A549 (cell line): Measurements from ENCODE around the gene FPR2.

Experiments
- BCL3 ChIP-seq: fragments of >200 bp; sonication (Bioruptor Twin); formaldehyde crosslinking; IDR thresholded peaks from 3 replicates; pipeline ENCODE4 v1.6.1; 2016
- CHD2 ChIP-seq: fragments of 150-350 bp; IDR thresholded peaks from 2 replicates; pipeline ENCODE4 v1.6.1; 2014; ENCODE audit warnings: low read length; ENCODE audit not compliant: partially characterized antibody
- CTCF ChIP-seq: fragments of >200 bp; sonication (Bioruptor Twin); formaldehyde crosslinking; IDR thresholded peaks from 3 replicates; pipeline ENCODE4 v1.5.1; 2016
- EHMT2 ChIP-seq: fragments of 200-600 bp; sonication (generic); IDR thresholded peaks from 2 replicates; pipeline ENCODE4 v1.6.1; 2016; ENCODE audit warnings: antibody characterized with exemption, low read depth, mild to moderate bottlenecking, moderate library complexity
- ELK1 ChIP-seq: fragments of 150-350 bp; IDR thresholded peaks from 2 replicates; pipeline ENCODE4 v1.6.1; 2014; ENCODE audit warnings: low read depth, mild to moderate bottlenecking, low read length
- EP300 ChIP-seq, 2 experiments: fragments of >200 bp; sonication (Bioruptor Twin); formaldehyde crosslinking; IDR thresholded peaks; 2 replicates in 1 of 2; 3 replicates in 1 of 2; pipeline ENCODE4 v1.6.1; 2016 to 2017
- KDM1A ChIP-seq: fragments of 200-600 bp; sonication (generic); IDR thresholded peaks from 2 replicates; pipeline ENCODE4 v1.6.1; 2016; ENCODE audit warnings: low read depth, mild to moderate bottlenecking
- MAZ ChIP-seq: fragments of 150-350 bp; IDR thresholded peaks from 2 replicates; pipeline ENCODE4 v1.6.1; 2014; ENCODE audit warnings: antibody characterized with exemption, low read depth, low read length, borderline replicate concordance
- POLR2A ChIP-seq: IDR thresholded peaks from 2 replicates; pipeline ENCODE4 v1.6.1; 2012; ENCODE audit warnings: mild to moderate bottlenecking, low read length
- RAD21 ChIP-seq, 2 experiments: fragments of >200 bp in 1 of 2; sonication (Bioruptor Twin) in 1 of 2; formaldehyde crosslinking in 1 of 2; IDR thresholded peaks in 1 of 2; conservative IDR thresholded peaks in 1 of 2; 2 replicates in 1 of 2; 3 replicates in 1 of 2; pipeline ENCODE4 v1.6.1; 2012 to 2018; ENCODE audit warnings: inconsistent platforms in 1 of 2
- RARB ChIP-seq: fragments of 250-450 bp; sonication (Bioruptor Pico); IDR thresholded peaks from 2 replicates; pipeline ENCODE4 v1.8.0; 2021; ENCODE audit warnings: mild to moderate bottlenecking, moderate library complexity
- SMC3 ChIP-seq: fragments of >200 bp; sonication (Bioruptor Twin); formaldehyde crosslinking; IDR thresholded peaks from 3 replicates; pipeline ENCODE4 v1.6.1; 2018; ENCODE audit warnings: inconsistent platforms
- SREBF2 ChIP-seq: fragments of 450-650 bp; IDR thresholded peaks from 2 replicates; pipeline ENCODE4 v1.6.1; 2014; ENCODE audit warnings: mild to moderate bottlenecking, moderate library complexity
- USF2 ChIP-seq: fragments of 450-650 bp; IDR thresholded peaks from 2 replicates; pipeline ENCODE4 v1.6.1; 2014; ENCODE audit warnings: antibody characterized with exemption

GRCh38 chr19:51735759-51736449 lies 25.1 kb upstream of the FPR2 start:
- TF ChIP-seq CTCF (no peak), RAD21 (conservative IDR thresholded peaks at IDR 0.05 in 1 of 2, IDR thresholded peaks at IDR 0.05 in 1 of 2) (no peak), USF2 (no peak), CHD2 (no peak), ELK1 (no peak), SREBF2 (no peak), SMC3 (no peak), KDM1A (no peak), BCL3 (no peak), POLR2A (no peak), MAZ (no peak), EHMT2 (no peak), EP300 (IDR thresholded peaks at IDR 0.05) (no peak), RARB (no peak)
